Activated CD8-positive, alpha-beta memory T cell treated with anti-CD3 and anti-CD28 coated beads, Interleukin-2, amount 50 U/mL, for 24 hours (primary cell): ENCODE measurements around the gene PPP4R3C.
"Not testable (repeated sequence)": the region's sequence is repeated elsewhere in the genome, so short reads cannot be mapped to it uniquely, and the experiment has no call there.

ENCODE experiments used
- DNase-seq: peaks from one replicate; pipeline ENCODE4 v3.0.0-alpha.2; 2020; ENCODE audit errors: extremely low read depth

PPP4R3C gene

DNA sequence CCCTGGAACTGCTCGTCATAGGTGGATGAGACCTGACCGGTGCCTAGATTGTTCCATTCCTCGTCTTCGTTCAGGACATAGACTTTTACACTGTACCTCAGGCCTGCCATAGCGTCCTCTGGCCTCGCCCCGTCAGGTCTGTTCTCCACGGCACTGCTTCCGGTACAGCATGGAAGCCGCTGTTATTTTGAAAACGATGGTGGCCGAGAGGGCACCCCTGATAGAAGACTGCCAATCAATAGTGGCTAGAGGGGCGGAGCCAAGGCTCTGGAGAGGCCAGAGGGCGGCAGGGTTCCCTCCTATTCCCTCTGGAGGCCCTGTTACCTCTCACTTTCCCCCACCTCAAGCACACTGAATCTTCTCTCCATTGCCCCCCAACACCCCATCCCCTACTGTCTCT is at the start of gene PPP4R3C:
Gene PPP4R3C (minus strand): TSS at position 155 of the 400 bp plus-strand sequence. CDS start 45 bp downstream, at position 110.
- no peak for DNase-seq

DNA sequence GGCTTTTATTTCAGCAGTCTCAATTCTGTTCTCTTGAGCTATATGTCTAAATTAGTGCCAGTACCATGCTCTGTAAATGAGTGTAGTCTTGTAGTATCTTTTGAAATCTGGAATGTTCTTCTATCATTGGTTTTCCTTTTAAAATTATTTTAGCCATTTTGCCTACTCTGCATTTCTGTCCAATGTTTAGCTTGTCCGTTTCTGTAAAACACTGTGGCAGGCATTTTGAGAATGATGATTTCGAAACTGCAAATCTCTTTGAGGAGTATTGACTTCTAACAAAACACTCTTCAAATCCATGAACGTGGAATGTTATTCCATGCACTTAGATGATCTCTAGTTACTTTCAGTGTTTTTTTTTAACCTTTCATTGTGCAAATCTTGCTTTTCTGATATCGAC is 28.3 kb upstream of the PPP4R3C start:
- DNase-seq: no peak

DNA sequence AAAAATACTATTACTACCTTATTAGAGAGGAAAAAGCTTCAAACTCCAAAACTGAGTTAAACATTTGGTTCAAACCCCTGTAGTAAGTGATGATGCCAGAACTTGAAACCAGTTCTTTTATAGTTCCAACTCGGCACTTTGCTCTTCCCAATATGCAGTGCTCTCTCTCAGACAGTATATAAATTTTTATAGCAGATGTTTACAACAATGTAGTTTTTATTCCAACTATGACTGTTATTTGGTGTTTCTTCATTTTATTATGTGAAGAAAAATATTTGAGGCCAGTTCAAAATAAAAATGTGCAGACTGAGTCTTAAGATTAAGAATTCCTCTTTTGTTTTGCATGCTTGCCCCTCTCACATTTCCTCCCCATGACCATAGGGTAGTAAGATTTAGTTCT is 2.9 kb upstream of the PPP4R3C start:
- DNase-seq: no peak

DNA sequence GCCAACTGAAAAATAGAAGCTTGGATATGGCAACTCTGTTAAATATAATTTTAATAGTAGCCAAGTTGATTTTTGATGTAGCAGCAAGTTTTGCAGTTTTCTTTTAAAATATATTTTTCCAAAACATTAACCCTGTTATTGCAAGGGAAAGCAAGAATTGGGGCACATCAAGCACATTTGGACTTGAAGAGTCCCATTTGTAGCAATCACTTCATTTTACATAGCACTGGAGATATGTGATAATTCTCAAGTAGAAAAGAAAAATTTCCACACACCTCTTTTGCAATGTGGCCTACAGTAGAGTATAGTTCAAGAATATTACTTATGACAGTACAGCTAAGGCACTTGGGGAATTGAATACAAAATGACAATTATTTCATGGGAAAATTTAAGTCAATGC is 1.9 kb upstream of the PPP4R3C start:
- no peak for DNase-seq

DNA sequence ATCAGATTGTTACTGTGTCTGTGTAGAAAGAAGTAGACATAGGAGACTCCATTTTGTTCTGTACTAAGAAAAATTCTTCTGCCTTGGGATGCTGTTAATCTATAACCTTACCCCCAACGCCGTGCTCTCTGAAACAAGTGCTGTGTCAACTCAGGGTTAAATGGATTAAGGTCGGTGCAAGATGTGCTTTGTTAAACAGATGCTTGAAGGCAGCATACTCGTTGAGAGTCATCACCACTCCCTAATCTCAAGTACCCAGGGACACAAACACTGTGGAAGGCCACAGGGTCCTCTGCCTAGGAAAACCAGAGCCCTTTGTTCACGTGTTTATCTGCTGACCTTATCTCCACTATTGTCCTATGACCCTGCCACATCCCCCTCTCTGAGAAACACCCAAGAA is 4.0 kb downstream of the PPP4R3C start:
- DNase-seq: not testable (repeated sequence)

DNA sequence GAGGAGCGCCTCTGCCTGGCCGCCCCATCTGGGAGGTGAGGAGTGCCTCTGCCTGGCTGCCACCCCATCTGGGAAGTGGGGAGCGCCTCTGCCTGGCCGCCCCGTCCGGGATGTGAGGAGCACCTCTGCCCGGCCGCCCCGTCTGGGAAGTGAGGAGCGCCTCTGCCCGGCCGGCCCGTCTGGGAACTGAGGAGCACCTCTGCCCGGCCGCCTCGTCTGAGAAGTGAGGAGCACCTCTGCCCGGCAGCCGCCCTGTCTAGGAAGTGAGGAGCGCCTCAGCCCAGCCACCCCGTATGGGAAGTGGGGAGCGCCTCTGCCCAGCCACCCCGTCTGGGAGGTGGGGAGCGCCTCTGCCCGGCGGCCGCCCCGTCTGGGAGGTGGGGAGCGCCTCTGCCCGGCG is 4.6 kb downstream of the PPP4R3C start:
- DNase-seq: not testable (repeated sequence)

DNA sequence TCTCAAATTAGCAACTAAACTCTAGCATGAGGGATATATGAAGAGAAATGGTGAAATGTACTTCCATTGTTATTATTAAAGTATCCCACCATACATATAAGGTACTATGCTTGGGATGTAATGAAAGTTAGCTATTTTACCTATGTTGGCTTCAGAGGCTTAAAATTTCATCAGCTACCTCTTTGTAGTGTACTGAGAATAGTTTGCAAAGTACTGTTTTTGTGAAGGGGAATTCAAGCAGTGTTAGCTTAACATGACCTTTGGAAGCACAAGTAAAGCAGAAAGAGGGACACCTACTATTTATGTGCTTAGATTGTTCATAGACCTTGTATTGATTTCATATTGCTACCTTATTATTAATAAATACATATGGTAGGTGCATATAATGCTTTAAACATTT is 11.8 kb downstream of the PPP4R3C start:
- no peak for DNase-seq

DNA sequence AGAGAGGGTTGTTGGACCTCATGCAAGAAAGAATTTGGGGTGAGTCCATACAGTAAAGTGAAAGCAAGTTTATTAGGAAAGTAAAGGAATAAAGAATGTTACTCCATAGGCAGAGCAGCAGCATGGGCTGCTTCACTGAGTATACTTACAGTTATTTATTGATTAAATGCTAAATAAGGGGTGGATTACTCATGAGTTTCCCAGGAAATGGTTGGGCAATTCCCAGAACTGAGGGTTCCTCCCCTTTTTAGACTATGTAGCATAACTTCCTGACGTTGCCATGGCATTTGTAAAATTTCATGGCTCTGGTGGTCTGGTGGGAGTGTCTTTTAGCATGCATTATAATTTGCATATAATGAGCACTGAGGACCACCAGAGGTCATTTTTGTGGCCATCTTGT is 16.7 kb downstream of the PPP4R3C start:
- DNase-seq: no peak

DNA sequence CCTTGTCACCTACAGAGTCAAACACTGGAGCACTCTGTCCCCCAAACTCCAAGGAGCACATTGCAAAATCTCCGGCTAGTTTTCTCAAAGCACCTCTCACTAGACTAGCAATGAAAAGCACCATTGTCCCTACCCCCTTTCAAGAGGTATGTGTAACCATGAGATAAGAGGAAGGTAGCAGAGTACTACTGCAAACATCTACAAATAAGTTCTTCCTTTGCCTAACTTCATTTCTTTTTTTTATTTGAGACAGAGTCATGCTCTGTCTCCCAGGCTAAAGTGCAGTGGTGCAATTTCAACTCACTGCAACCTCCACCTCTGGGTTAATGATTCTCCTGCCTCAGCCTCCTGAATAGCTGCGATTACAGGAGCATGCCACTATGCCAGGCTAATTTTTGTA is 17.7 kb downstream of the PPP4R3C start:
- DNase-seq: no peak

DNA sequence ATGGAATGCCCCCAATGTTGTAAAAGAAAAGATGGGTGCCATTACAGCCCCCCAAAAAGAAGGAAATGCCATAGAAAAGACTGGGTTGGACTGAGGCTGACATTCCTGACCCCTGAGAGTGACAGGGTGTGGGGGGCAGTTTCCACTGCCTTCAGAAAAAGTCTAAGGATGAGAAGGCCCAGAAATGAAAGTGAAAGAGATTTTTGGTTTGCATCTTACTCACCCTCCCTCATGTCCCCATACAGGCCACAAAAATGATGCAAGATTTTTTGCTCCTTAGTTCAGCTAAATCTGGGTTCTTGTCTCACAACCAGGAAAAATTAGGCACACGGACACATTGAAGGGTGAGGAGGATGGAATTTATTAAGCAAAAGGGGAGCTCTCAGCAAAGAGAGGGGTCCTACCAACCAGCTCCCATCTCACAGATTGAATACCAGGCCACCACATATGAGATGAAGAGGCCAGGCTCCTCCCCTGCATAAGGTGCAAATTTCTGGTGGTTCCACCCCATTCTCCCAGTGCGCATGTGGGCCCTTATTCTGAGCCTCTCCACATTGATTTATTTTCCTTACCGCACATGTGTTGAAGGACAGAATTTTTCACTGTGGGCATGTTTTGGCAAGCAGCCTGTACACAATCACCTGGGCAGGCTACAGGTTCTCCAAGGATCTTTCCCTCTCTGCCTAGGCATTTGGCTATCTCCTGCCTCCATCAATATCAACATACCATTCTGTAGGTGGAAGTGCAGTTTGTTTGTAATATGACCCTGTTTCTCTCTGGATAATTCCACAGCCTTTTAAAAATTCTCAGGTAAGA is 18.8 kb downstream of the PPP4R3C start:
- DNase-seq: no peak

DNA sequence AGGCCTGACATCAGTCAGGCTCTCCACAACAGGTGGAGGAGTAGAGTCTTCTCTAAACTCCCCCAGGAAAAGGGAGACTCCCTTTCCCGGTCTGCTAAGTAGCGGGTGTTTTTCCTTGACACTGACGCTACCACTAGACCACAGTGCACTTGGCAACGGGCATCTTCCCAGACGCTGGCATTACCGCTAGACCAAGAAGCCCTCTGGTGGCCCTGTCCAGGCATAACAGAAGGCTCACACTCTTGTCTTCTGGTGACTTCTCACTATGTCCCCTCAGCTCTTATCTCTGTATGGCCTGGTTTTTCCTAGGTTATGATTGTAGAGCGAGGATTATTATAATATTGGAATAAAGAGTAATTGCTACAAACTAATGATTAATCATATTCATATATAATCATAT is 20.7 kb downstream of the PPP4R3C start:
- DNase-seq: not testable (repeated sequence)

DNA sequence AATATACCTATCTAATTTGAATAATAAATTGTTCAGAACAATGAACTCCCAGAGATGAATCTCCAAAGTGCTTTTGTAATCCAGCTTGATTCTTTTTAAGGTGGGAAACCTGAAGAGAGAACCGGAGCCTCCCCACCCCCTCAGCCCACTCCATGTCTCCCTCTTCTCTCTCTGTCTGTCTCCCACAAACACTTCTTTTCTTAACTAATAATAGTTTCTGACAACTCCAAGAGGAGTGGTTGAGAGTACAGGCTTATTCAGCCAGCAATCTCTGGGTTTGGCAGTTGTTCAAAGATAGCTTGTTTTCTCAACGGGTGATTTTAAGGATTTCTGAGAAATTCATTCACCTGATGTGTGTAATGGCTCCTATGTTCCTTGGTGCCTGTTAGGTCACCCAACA is 23.4 kb downstream of the PPP4R3C start:
- no peak for DNase-seq

DNA sequence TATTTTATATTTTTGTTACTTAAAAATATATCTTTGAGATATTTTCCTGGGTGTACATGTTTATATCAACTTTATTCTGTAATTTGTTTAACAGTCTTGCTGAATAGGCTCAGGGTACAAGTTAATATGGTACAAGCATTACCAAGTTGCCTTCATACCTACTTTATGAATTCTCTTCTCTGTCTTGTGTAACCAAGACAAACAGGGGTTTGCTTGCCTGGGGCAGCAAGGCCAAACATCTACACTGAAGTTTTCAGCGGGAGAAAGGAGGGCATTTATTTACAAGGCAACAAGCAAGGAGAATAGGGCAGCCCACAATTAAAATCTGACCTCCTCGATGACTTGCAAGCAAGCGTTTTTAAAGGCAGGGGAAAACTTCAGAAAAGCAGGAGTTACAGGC is 24.2 kb downstream of the PPP4R3C start:
- DNase-seq: no peak

DNA sequence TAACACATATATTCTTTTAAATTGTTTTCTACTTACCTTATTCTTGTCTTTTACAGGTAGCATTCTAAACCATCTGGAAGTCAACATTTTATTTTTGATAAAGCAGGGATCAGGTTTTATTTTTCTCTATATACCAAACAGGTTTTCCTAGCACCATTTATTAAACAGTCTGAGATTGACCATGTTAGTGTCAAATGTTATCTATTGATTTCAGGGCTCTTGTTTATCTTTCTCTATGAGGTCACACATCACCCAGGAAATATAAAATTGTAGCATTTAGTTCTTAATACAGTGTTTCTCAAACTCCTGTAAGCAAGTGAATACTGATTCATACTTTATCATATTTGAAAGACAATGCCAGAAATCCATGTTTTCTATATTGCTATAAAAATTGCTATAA is 28.1 kb downstream of the PPP4R3C start:
- DNase-seq: no peak
